Epithelial cell of esophagus (primary cell): Measurements from ENCODE around the gene LIN52.

Experiments used
- DNase-seq: peaks from one replicate; pipeline ENCODE4 v3.0.0; 2010; ENCODE audit warnings: low read depth
- H3K4me3 ChIP-seq: 2 replicates; pipeline ENCODE4 v1.5.1; 2011; ENCODE audit warnings: mild to moderate bottlenecking, low read length, control low read depth
- CTCF ChIP-seq: IDR thresholded peaks from 2 replicates; pipeline ENCODE4 v1.5.1; 2011; ENCODE audit warnings: low read depth, mild to moderate bottlenecking, low read length, control low read depth, inconsistent platforms; ENCODE audit not compliant: insufficient read depth; ENCODE audit errors: missing control alignments

LIN52 gene

GRCh38 chr14:74203639-74204038 lies 118.9 kb downstream of the LIN52 start:
- no peak for DNase-seq
- TF ChIP-seq CTCF: no peak
- no peak overlapping the region for H3K4me3 ChIP-seq

- no peak for DNase-seq
- no peak overlapping the region for H3K4me3 ChIP-seq
- no peak for TF ChIP-seq CTCF
Observed at GRCh38 chr14:74204491-74204890, 119.7 kb downstream of the LIN52 start.

- TF ChIP-seq CTCF: no peak
- H3K4me3 ChIP-seq: no peak overlapping the region
Observed at GRCh38 chr14:74205882-74206281, 121.1 kb downstream of the LIN52 start.

GRCh38 chr14:74207943-74208342 lies 123.2 kb downstream of the LIN52 start:
- TF ChIP-seq CTCF: no peak
- H3K4me3 ChIP-seq: no peak overlapping the region
- DNase-seq: peak; percentile 3

More at GRCh38 chr14:74205882-74206281, 121.1 kb downstream of the LIN52 start:
- DNase-seq: no peak

GRCh38 chr14:74208642-74209041 lies 123.9 kb downstream of the LIN52 start:
- H3K4me3 ChIP-seq: no peak overlapping the region
- DNase-seq: no peak
- TF ChIP-seq CTCF: no peak

GRCh38 chr14:74211945-74212580 lies 127.3 kb downstream of the LIN52 start:
- no peak for DNase-seq
- no peak for TF ChIP-seq CTCF
- H3K4me3 ChIP-seq: no peak overlapping the region
